ENCODE measurements around the gene ANKRD23. TPM values are rescaled to one million over a fixed set of nuclear protein-coding genes. Genes with fewer than 3 reads are reported as not detected.

Gene ANKRD23
- total and polyA plus RNA-seq, 2 of the 8 experiments (the other 6 are each of a cell fraction or from before 2014, with no cell fraction given), result 3.4 to 3.5 TPM

- TF ChIP-seq CTBP2 (IDR thresholded peaks at IDR 0.05; ENCODE audit: borderline replicate concordance, insufficient read depth, insufficient read length, low read length), result no peak
- 0 out of 2 replicates have a peak, but pooled peaks have one; percentile 20 for TF ChIP-seq RFX5 (IDR thresholded peaks at IDR 0.05; ENCODE audit: borderline replicate concordance, low read depth, low read length)
- TF ChIP-seq NANOG (IDR thresholded peaks at IDR 0.05; ENCODE audit: insufficient read depth, low read depth, low read length, poor library complexity, severe bottlenecking), result peak; percentile 36
- TF ChIP-seq HDAC6 (IDR thresholded peaks at IDR 0.05; ENCODE audit: low read depth, low read length), result no peak
- TF ChIP-seq JUND (IDR thresholded peaks at IDR 0.05; ENCODE audit: low read length), result no peak
- TF ChIP-seq FOSL1 (IDR thresholded peaks at IDR 0.05; ENCODE audit: insufficient read depth, low read depth, low read length), result no peak
- peak; percentile 11; the same call in 1 of the 2 replicates for TF ChIP-seq TBP (IDR thresholded peaks at IDR 0.05; ENCODE audit: low read depth, low read length)
- TF ChIP-seq, protein P1, sequence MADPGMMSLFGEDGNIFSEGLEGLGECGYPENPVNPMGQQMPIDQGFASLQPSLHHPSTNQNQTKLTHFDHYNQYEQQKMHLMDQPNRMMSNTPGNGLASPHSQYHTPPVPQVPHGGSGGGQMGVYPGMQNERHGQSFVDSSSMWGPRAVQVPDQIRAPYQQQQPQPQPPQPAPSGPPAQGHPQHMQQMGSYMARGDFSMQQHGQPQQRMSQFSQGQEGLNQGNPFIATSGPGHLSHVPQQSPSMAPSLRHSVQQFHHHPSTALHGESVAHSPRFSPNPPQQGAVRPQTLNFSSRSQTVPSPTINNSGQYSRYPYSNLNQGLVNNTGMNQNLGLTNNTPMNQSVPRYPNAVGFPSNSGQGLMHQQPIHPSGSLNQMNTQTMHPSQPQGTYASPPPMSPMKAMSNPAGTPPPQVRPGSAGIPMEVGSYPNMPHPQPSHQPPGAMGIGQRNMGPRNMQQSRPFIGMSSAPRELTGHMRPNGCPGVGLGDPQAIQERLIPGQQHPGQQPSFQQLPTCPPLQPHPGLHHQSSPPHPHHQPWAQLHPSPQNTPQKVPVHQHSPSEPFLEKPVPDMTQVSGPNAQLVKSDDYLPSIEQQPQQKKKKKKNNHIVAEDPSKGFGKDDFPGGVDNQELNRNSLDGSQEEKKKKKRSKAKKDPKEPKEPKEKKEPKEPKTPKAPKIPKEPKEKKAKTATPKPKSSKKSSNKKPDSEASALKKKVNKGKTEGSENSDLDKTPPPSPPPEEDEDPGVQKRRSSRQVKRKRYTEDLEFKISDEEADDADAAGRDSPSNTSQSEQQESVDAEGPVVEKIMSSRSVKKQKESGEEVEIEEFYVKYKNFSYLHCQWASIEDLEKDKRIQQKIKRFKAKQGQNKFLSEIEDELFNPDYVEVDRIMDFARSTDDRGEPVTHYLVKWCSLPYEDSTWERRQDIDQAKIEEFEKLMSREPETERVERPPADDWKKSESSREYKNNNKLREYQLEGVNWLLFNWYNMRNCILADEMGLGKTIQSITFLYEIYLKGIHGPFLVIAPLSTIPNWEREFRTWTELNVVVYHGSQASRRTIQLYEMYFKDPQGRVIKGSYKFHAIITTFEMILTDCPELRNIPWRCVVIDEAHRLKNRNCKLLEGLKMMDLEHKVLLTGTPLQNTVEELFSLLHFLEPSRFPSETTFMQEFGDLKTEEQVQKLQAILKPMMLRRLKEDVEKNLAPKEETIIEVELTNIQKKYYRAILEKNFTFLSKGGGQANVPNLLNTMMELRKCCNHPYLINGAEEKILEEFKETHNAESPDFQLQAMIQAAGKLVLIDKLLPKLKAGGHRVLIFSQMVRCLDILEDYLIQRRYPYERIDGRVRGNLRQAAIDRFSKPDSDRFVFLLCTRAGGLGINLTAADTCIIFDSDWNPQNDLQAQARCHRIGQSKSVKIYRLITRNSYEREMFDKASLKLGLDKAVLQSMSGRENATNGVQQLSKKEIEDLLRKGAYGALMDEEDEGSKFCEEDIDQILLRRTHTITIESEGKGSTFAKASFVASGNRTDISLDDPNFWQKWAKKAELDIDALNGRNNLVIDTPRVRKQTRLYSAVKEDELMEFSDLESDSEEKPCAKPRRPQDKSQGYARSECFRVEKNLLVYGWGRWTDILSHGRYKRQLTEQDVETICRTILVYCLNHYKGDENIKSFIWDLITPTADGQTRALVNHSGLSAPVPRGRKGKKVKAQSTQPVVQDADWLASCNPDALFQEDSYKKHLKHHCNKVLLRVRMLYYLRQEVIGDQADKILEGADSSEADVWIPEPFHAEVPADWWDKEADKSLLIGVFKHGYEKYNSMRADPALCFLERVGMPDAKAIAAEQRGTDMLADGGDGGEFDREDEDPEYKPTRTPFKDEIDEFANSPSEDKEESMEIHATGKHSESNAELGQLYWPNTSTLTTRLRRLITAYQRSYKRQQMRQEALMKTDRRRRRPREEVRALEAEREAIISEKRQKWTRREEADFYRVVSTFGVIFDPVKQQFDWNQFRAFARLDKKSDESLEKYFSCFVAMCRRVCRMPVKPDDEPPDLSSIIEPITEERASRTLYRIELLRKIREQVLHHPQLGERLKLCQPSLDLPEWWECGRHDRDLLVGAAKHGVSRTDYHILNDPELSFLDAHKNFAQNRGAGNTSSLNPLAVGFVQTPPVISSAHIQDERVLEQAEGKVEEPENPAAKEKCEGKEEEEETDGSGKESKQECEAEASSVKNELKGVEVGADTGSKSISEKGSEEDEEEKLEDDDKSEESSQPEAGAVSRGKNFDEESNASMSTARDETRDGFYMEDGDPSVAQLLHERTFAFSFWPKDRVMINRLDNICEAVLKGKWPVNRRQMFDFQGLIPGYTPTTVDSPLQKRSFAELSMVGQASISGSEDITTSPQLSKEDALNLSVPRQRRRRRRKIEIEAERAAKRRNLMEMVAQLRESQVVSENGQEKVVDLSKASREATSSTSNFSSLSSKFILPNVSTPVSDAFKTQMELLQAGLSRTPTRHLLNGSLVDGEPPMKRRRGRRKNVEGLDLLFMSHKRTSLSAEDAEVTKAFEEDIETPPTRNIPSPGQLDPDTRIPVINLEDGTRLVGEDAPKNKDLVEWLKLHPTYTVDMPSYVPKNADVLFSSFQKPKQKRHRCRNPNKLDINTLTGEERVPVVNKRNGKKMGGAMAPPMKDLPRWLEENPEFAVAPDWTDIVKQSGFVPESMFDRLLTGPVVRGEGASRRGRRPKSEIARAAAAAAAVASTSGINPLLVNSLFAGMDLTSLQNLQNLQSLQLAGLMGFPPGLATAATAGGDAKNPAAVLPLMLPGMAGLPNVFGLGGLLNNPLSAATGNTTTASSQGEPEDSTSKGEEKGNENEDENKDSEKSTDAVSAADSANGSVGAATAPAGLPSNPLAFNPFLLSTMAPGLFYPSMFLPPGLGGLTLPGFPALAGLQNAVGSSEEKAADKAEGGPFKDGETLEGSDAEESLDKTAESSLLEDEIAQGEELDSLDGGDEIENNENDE (IDR thresholded peaks at IDR 0.05; ENCODE audit: insufficient replicate concordance, low read length), result no peak
- TF ChIP-seq TAF7 (optimal IDR thresholded peaks at IDR 0.05; ENCODE audit: borderline replicate concordance, low read depth, low read length), result no peak
- no peak for TF ChIP-seq BACH1 (IDR thresholded peaks at IDR 0.05; ENCODE audit: low read length)
Measured at GRCh38 chr2:96857667-96858372, 14.0 kb upstream of the ANKRD23 start, which contains the start of gene ANKRD39 (continued).

All from H1 (cell line).